K562 (cell line): ENCODE measurements around the gene PPP1R14D. TPM values are rescaled to one million over a fixed set of nuclear protein-coding genes. Genes with fewer than 3 reads are reported as not detected.

Experiments
- ATAC-seq: fragments of 200-7000 bp; cut with Tn5 transposase; 3 replicates; pipeline ENCODE4 v1.9.1; 2020; ENCODE audit warnings: moderate library complexity
- BruUV-seq: library from RNA; stranded (reverse); fragments of 400-500 nt; replicated peaks from 2 replicates; lab custom pipeline; 2021; lab: Mats Ljungman, UMichigan
- CTCF ChIA-PET: fragments of 300-600 bp; formaldehyde crosslinking; extraction: SDS; loops from one replicate; lab custom pipeline; 2021; ENCODE audit warnings: low intra/inter-chr PET ratio; lab: Yijun Ruan, JAX
- POLR2A ChIA-PET: fragments of 300-600, 350-650 bp; sonication (Branson Sonifier 250); formaldehyde crosslinking; extraction: SDS; loops from one replicate; lab custom pipeline; 2021; ENCODE audit warnings: antibody characterized with exemption, inconsistent platforms; lab: Yijun Ruan, JAX
- DNase-seq, 4 experiments: peaks; one replicate each; pipeline versions ENCODE4 v3.0.0 to v3.0.0-alpha.2; 2011 to 2018; ENCODE audit warnings: low spot score in 3 of 4, mixed read lengths in 3 of 4; ENCODE audit errors: extremely low read depth in 1 of 4
- FAIRE-seq: peaks from 2 replicates; lab custom pipeline; 2011; peaks lifted over from hg19 to GRCh38; lab: Jason Lieb, UNC
- H2AFZ ChIP-seq: 2 replicates; pipeline ENCODE4 v1.6.0; 2011; ENCODE audit warnings: low read depth, low read length, control low read depth, inconsistent platforms
- H3K27ac ChIP-seq: fragments of 200-600 bp; 3 replicates; pipeline ENCODE4 v1.8.0; 2011; ENCODE audit warnings: low read depth, mild to moderate bottlenecking, control low read depth, inconsistent platforms, low read length, moderate library complexity, mixed read lengths; ENCODE audit errors: extremely low read depth
- H3K27me3 ChIP-seq, 2 experiments: fragments of 300-600 bp in 1 of 2; 2 replicates in 1 of 2; 3 replicates in 1 of 2; pipeline versions ENCODE4 v1.6.0 to v1.8.0; 2011; ENCODE audit warnings: inconsistent platforms in 2 of 2, low read length in 2 of 2, mild to moderate bottlenecking in 1 of 2, mixed read lengths in 1 of 2, moderate library complexity in 1 of 2; ENCODE audit not compliant: control insufficient read depth in 2 of 2, insufficient read depth in 2 of 2
- H3K36me3 ChIP-seq: fragments of 300-600 bp; 3 replicates; pipeline ENCODE4 v1.8.0; 2011; ENCODE audit warnings: mild to moderate bottlenecking, low read length, inconsistent platforms; ENCODE audit not compliant: control insufficient read depth, insufficient read depth
- H3K4me1 ChIP-seq, 2 experiments: fragments of 200-600 bp in 1 of 2; replicated peaks in 1 of 2; 2 replicates in 1 of 2; 3 replicates in 1 of 2; pipeline versions ENCODE4 v1.5.1 to v1.8.0; 2011; ENCODE audit warnings: inconsistent platforms in 2 of 2, low read length in 2 of 2, mild to moderate bottlenecking in 1 of 2, mixed read lengths in 1 of 2, moderate library complexity in 1 of 2; ENCODE audit not compliant: control insufficient read depth in 2 of 2, insufficient read depth in 2 of 2
- H3K4me2 ChIP-seq: 2 replicates; pipeline ENCODE4 v1.6.1; 2011; ENCODE audit warnings: low read length, control low read depth, inconsistent platforms, mixed read lengths; ENCODE audit not compliant: insufficient read depth
- H3K4me3 ChIP-seq: fragments of 200-600 bp; sonication (generic), shearing (Covaris generic); 2 replicates; pipeline ENCODE4 v1.5.1; 2016; ENCODE audit warnings: control low read depth, inconsistent platforms
- H3K79me2 ChIP-seq: fragments of 200-600 bp; 3 replicates; pipeline ENCODE4 v1.8.0; 2011; ENCODE audit warnings: low read length, inconsistent platforms; ENCODE audit not compliant: control insufficient read depth, insufficient read depth
- H3K9ac ChIP-seq, 2 experiments: 2 replicates each; pipeline versions ENCODE4 v1.6.0 to v1.6.1; 2011; ENCODE audit warnings: low read depth in 2 of 2, low read length in 2 of 2, control low read depth in 1 of 2, inconsistent platforms in 1 of 2, mild to moderate bottlenecking in 1 of 2, mixed read lengths in 1 of 2; ENCODE audit not compliant: insufficient read depth in 1 of 2
- H3K9me1 ChIP-seq: one replicate; pipeline ENCODE4 v1.6.0; 2011; ENCODE audit warnings: inconsistent platforms, mild to moderate bottlenecking, low read length, moderate library complexity; ENCODE audit not compliant: control insufficient read depth, insufficient read depth
- H3K9me3 ChIP-seq: replicated peaks from 2 replicates; pipeline ENCODE4 v1.5.1; 2011; ENCODE audit warnings: low read depth, low read length, inconsistent platforms; ENCODE audit not compliant: control insufficient read depth, insufficient read depth
- H4K20me1 ChIP-seq: replicated peaks from 2 replicates; pipeline ENCODE4 v1.6.1; 2011; ENCODE audit warnings: low read length, inconsistent platforms, mixed read lengths; ENCODE audit not compliant: control insufficient read depth, insufficient read depth
- DDX20 ChIP-seq: fragments of 450-650 bp; IDR thresholded peaks from 2 replicates; pipeline ENCODE4 v1.6.1; 2016; ENCODE audit warnings: missing genetic modification characterization, low read depth, mild to moderate bottlenecking, missing compliant biosample characterization, moderate library complexity
- EZH2 ChIP-seq: IDR thresholded peaks from 2 replicates; pipeline ENCODE4 v1.6.1; 2012; ENCODE audit warnings: low read depth, mild to moderate bottlenecking, inconsistent platforms, low read length, borderline replicate concordance
- FOXA3 ChIP-seq, 2 experiments: fragments of 450-650 bp in 1 of 2; sonication (generic) in 1 of 2; formaldehyde crosslinking; IDR thresholded peaks in 1 of 2; conservative IDR thresholded peaks in 1 of 2; 2 replicates each; pipeline versions ENCODE4 v1.4.0 to v1.8.0; 2020 to 2022; ENCODE audit warnings: mild to moderate bottlenecking in 2 of 2, missing genetic modification reagents in 1 of 2
- GATA2 ChIP-seq: sonication (generic); formaldehyde crosslinking; IDR thresholded peaks from 2 replicates; pipeline ENCODE4 v1.4.0; 2020; ENCODE audit warnings: mild to moderate bottlenecking, missing genetic modification reagents
- NBN ChIP-seq: fragments of 450-650 bp; IDR thresholded peaks from 2 replicates; pipeline ENCODE4 v1.6.1; 2016; ENCODE audit warnings: low read depth, mild to moderate bottlenecking
- RBM15 ChIP-seq: fragments of 200-400 bp; formaldehyde crosslinking; IDR thresholded peaks from 2 replicates; pipeline ENCODE4 v1.6.1; 2018; ENCODE audit warnings: mild to moderate bottlenecking, low read length, moderate library complexity; ENCODE audit not compliant: insufficient read depth
- SAFB ChIP-seq: fragments of 200-400 bp; formaldehyde crosslinking; IDR thresholded peaks from 2 replicates; pipeline ENCODE4 v1.6.1; 2017; ENCODE audit warnings: low read depth, low read length, borderline replicate concordance
- U2AF2 ChIP-seq: fragments of 200-400 bp; formaldehyde crosslinking; optimal IDR thresholded peaks from 2 replicates; pipeline ENCODE3; 2017; ENCODE audit warnings: low read depth, mild to moderate bottlenecking, low read length
- ZNF133 ChIP-seq: fragments of 250-450 bp; sonication (Bioruptor Pico); IDR thresholded peaks from 2 replicates; pipeline ENCODE4 v1.4.0; 2020; ENCODE audit warnings: mild to moderate bottlenecking
- ZNF140 ChIP-seq: fragments of 250-450 bp; sonication (Bioruptor Pico); IDR thresholded peaks from 2 replicates; pipeline ENCODE4 v1.8.0; 2021; ENCODE audit warnings: moderate library complexity, mild to moderate bottlenecking, inconsistent platforms
- ZNF212 ChIP-seq: fragments of 450-650 bp; formaldehyde crosslinking; IDR thresholded peaks from 2 replicates; pipeline ENCODE4 v1.4.0; 2020; ENCODE audit warnings: mild to moderate bottlenecking
- ZNF507 ChIP-seq: conservative IDR thresholded peaks from 2 replicates; pipeline ENCODE4 v1.6.1; 2017; ENCODE audit warnings: missing genetic modification characterization, missing compliant biosample characterization
- WGBS: fragments of 100-300 bp; shearing (Covaris generic); methylation state at CpG from one replicate; pipeline ENCODE4 v1.1.6; 2016; ENCODE audit warnings: low coverage, mixed read lengths; ENCODE audit not compliant: insufficient coverage; ENCODE audit errors: missing lambda C conversion rate; 5-methylcytosine and 5-hydroxymethylcytosine counted together
- in situ Hi-C: fragments of 300-500 bp; cut with MboI; formaldehyde crosslinking; loops from 4 replicates; pipeline ENCODE4 v1.15.0; 2018; ENCODE audit warnings: inconsistent platforms, mixed read lengths
- intact Hi-C: fragments of 100-400 bp; cut with micrococcal nuclease; formaldehyde crosslinking; loops from 2 replicates; pipeline ENCODE4 v1.14.2; 2022
- polyA plus RNA-seq, 8 experiments: library from polyadenylated mRNA; depleted of rRNA in 4 of 8; stranded (reverse) in 5 of 8; unstranded in 3 of 8; fragments of >200 nt; fragmentation: Nextera tagmentation in 2 of 8; fragmentation: Illumina TruSeq in 1 of 8; extraction: Ambion mirVana in 2 of 8; extraction: Trizol in 1 of 8; gene quantifications; 2 replicates each; pipeline versions ENCODE4 v1.2.1 to v1.2.3, GENCODE V29; 2011 to 2014; ENCODE audit warnings: inconsistent platforms in 1 of 8, missing spikeins in 1 of 8
- total RNA-seq, 7 experiments: library from RNA; depleted of rRNA in 6 of 7; stranded (reverse); fragments of >200 nt in 6 of 7; fragmentation: Illumina TruSeq in 2 of 7; extraction: Trizol in 2 of 7; gene quantifications; 2 replicates each; pipeline versions ENCODE4 v1.2.1 to v1.2.3, GENCODE V29; 2011 to 2021; ENCODE audit warnings: low replicate concordance in 1 of 7
- TF ChIP-seq, protein P1 (sequence below): fragments of 450-650 bp; IDR thresholded peaks from 2 replicates; pipeline ENCODE4 v1.6.1; 2016; ENCODE audit warnings: mild to moderate bottlenecking
- TF ChIP-seq, protein P2 (sequence below), 2 experiments: fragments of 450-650 bp in 1 of 2; sonication (generic) in 1 of 2; formaldehyde crosslinking; conservative IDR thresholded peaks; 2 replicates each; pipeline versions ENCODE4 v1.4.0 to v1.8.1; 2020 to 2022; ENCODE audit warnings: mild to moderate bottlenecking in 1 of 2, missing genetic modification reagents in 1 of 2

PPP1R14D gene
- total and polyA plus RNA-seq, 9 of the 15 experiments (the other 6 are each of a cell fraction or from before 2014, with no cell fraction given), result 0.11 to 0.18 TPM; not detected in 7

DNA sequence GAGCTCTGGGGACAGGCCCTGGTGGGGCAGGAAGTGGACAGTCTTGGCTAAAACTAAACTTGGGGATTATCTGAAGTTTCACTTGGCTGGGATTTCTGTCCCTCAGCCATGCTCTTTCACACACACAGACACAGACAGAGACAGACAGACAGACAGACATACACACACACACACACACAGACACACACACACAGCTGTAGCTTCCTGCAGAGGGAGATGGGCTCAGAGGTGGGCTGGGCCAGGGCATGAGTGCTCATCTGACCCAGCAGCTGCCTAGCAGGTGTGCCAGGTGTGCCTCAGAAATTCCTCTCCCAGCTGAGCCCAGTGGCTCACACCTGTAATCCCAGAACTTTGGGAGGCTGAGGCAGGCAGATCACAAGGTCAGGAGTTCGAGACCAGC is 42.2 kb upstream of the PPP1R14D start:
- 33% methylated on average over 1 of the region's 1 CpG for WGBS
- H3K27ac ChIP-seq, result no peak overlapping the region
- no peaks in the 10 kb centered on the region for H3K27me3 ChIP-seq
- no peak overlapping the region for H2AFZ ChIP-seq
- no peaks in the 10 kb centered on the region for H4K20me1 ChIP-seq
- TF ChIP-seq SAFB (no peak), GATA2 (CRISPR knock-in tag) (no peak), NBN (no peak), DDX20 (tag) (no peak), RBM15 (no peak), EZH2 (no peak), ZNF133 (CRISPR knock-in tag) (no peak), ZNF212 (CRISPR knock-in tag) (no peak), U2AF2 (no peak), ZNF140 (CRISPR knock-in tag) (no peak), FOXA3 (CRISPR knock-in tag; conservative IDR thresholded peaks at IDR 0.05 in 1 of 2, IDR thresholded peaks at IDR 0.05 in 1 of 2) (no peak), ZNF507 (tag) (no peak)
- TF ChIP-seq, protein P1, sequence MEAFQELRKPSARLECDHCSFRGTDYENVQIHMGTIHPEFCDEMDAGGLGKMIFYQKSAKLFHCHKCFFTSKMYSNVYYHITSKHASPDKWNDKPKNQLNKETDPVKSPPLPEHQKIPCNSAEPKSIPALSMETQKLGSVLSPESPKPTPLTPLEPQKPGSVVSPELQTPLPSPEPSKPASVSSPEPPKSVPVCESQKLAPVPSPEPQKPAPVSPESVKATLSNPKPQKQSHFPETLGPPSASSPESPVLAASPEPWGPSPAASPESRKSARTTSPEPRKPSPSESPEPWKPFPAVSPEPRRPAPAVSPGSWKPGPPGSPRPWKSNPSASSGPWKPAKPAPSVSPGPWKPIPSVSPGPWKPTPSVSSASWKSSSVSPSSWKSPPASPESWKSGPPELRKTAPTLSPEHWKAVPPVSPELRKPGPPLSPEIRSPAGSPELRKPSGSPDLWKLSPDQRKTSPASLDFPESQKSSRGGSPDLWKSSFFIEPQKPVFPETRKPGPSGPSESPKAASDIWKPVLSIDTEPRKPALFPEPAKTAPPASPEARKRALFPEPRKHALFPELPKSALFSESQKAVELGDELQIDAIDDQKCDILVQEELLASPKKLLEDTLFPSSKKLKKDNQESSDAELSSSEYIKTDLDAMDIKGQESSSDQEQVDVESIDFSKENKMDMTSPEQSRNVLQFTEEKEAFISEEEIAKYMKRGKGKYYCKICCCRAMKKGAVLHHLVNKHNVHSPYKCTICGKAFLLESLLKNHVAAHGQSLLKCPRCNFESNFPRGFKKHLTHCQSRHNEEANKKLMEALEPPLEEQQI, result no peak
- TF ChIP-seq, protein P2, sequence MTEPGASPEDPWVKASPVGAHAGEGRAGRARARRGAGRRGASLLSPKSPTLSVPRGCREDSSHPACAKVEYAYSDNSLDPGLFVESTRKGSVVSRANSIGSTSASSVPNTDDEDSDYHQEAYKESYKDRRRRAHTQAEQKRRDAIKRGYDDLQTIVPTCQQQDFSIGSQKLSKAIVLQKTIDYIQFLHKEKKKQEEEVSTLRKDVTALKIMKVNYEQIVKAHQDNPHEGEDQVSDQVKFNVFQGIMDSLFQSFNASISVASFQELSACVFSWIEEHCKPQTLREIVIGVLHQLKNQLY (CRISPR knock-in tag; conservative IDR thresholded peaks at IDR 0.05), result no peak
- no TSS peak for BruUV-seq
- POLR2A ChIA-PET, result interaction anchor here (0.7 to 6.8 kb wide), 5 partner anchors 8 to 23 kb away, joined by 3 to 72 read pairs (median 3); no protein-coding TSS in a partner anchor
- no peaks in the 10 kb centered on the region for H3K36me3 ChIP-seq
- CTCF ChIA-PET, result no interaction called here
- H3K4me1 ChIP-seq, result peaks cover 9 to 24% of the 10 kb centered on the region in 2 experiments; a peak in 4 of 5 replicates
- in situ Hi-C loops (no loop called here), intact Hi-C loops (no loop called here)
- H3K4me3 ChIP-seq, result no peak overlapping the region
- no peak for FAIRE-seq
- ATAC-seq, result no peak
- H3K9me3 ChIP-seq, result no peaks in the 10 kb centered on the region
- H3K4me2 ChIP-seq, result no peak overlapping the region
- H3K79me2 ChIP-seq, result no peaks in the 10 kb centered on the region
- no peak for DNase-seq
- no peaks in the 10 kb centered on the region for H3K9me1 ChIP-seq
- H3K9ac ChIP-seq, result no peak overlapping the region; a peak in 1 of 4 replicates
